OCI-LY7 (cell line): ENCODE measurements around the gene ANTXR1. TPM values are rescaled to one million over a fixed set of nuclear protein-coding genes. Genes with fewer than 3 reads are reported as not detected.

Experiments used
- BruUV-seq: library from RNA; stranded (reverse); fragments of 400-500 nt; replicated peaks from 2 replicates; lab custom pipeline; 2021; lab: Mats Ljungman, UMichigan
- CTCF ChIA-PET: fragments of 300-600 bp; sonication (Branson Sonifier 250); formaldehyde crosslinking; loops from one replicate; lab custom pipeline; 2022; ENCODE audit warnings: antibody characterized with exemption; ENCODE audit not compliant: unreplicated experiment; lab: Charles Lee
- POLR2A ChIA-PET: fragments of 300-600 bp; sonication (Branson Sonifier 250); formaldehyde crosslinking; loops from one replicate; lab custom pipeline; 2022; ENCODE audit warnings: antibody characterized with exemption; lab: Charles Lee
- DNase-seq: peaks from one replicate; pipeline ENCODE4 v3.0.0-alpha.2; 2015; ENCODE audit warnings: low spot score
- H2AFZ ChIP-seq: fragments of 200-600 bp; sonication (generic), shearing (Covaris generic); 2 replicates; pipeline ENCODE4 v1.6.1; 2014; ENCODE audit warnings: mild to moderate bottlenecking, antibody characterized with exemption, low read length, moderate library complexity
- H3K27ac ChIP-seq: fragments of 200-600 bp; sonication (generic); 2 replicates; pipeline ENCODE4 v1.5.1; 2014; ENCODE audit warnings: mixed run types, low read depth, mild to moderate bottlenecking, moderate library complexity, low read length, inconsistent platforms; ENCODE audit not compliant: poor library complexity, severe bottlenecking
- H3K36me3 ChIP-seq: fragments of 200-600 bp; sonication (generic); 2 replicates; pipeline ENCODE4 v1.6.1; 2014; ENCODE audit warnings: mild to moderate bottlenecking, antibody characterized with exemption, low read length, moderate library complexity, mixed read lengths; ENCODE audit not compliant: insufficient read depth
- H3K4me1 ChIP-seq: fragments of 200-600 bp; sonication (generic); 2 replicates; pipeline ENCODE4 v1.5.1; 2014; ENCODE audit warnings: mild to moderate bottlenecking, low read length; ENCODE audit not compliant: insufficient read depth, poor library complexity, severe bottlenecking
- H3K4me2 ChIP-seq: fragments of 200-600 bp; sonication (generic); 2 replicates; pipeline ENCODE4 v1.6.1; 2014; ENCODE audit warnings: mild to moderate bottlenecking, low read length
- H3K4me3 ChIP-seq: fragments of 200-600 bp; sonication (generic); 2 replicates; pipeline ENCODE4 v1.5.1; 2014; ENCODE audit warnings: mild to moderate bottlenecking, low read depth, low read length; ENCODE audit not compliant: poor library complexity, severe bottlenecking
- H3K79me2 ChIP-seq: fragments of 200-600 bp; sonication (generic); 2 replicates; pipeline ENCODE4 v1.6.1; 2016; ENCODE audit warnings: low read depth, mild to moderate bottlenecking, low read length, moderate library complexity, mixed read lengths; ENCODE audit not compliant: insufficient read depth
- H3K9me2 ChIP-seq: fragments of 200-600 bp; sonication (generic); 2 replicates; pipeline ENCODE4 v1.6.1; 2016; ENCODE audit warnings: mild to moderate bottlenecking, low read length, mixed read lengths; ENCODE audit not compliant: insufficient read depth
- H3K9me3 ChIP-seq: fragments of 200-600 bp; sonication (generic); 2 replicates; pipeline ENCODE4 v1.6.1; 2014; ENCODE audit warnings: mild to moderate bottlenecking, mixed run types, low read length, mixed read lengths
- H4K20me1 ChIP-seq: fragments of 200-600 bp; sonication (generic); 2 replicates; pipeline ENCODE4 v1.6.1; 2014; ENCODE audit warnings: mild to moderate bottlenecking, antibody characterized with exemption, low read length, moderate library complexity, mixed read lengths; ENCODE audit not compliant: insufficient read depth
- CTCF ChIP-seq: fragments of 200-600 bp; sonication (generic); conservative IDR thresholded peaks from 2 replicates; pipeline ENCODE4 v1.5.1; 2014; ENCODE audit warnings: mild to moderate bottlenecking, antibody characterized with exemption, low read length, moderate library complexity, mixed read lengths
- EZH2phosphoT487 ChIP-seq: fragments of 200-600 bp; sonication (generic); IDR thresholded peaks from 2 replicates; pipeline ENCODE4 v1.6.1; 2018; ENCODE audit warnings: low read depth, borderline replicate concordance, mild to moderate bottlenecking, mixed run types, antibody characterized with exemption, low read length, moderate library complexity, mixed read lengths
- intact Hi-C: fragments of 100-400 bp; cut with micrococcal nuclease; formaldehyde crosslinking; loops from one replicate; pipeline ENCODE4 v1.10.0; 2022; ENCODE audit not compliant: unreplicated experiment
- total RNA-seq, 2 experiments: library from RNA; depleted of rRNA in 1 of 2; stranded (reverse); fragments of >200 nt in 1 of 2; shearing (Covaris generic) in 1 of 2; gene quantifications; 2 replicates each; pipeline ENCODE4 v1.2.3, GENCODE V29; 2014 to 2022

Gene ANTXR1
- total RNA-seq, 2 experiments from 2014 or later = not detected

- Histone ChIP-seq H3K4me1 (no peaks in the 10 kb centered on the region), H3K27ac (no peak overlapping the region), H3K4me2 (no peak overlapping the region), H3K79me2 (no peaks in the 10 kb centered on the region), H3K9me2 (no peaks in the 10 kb centered on the region), H3K4me3 (no peak overlapping the region), H3K9me3 (0 out of 2 replicates have a peak, but pooled peaks cover 6% of the 10 kb centered on the region), H2AFZ (no peak overlapping the region), H4K20me1 (no peaks in the 10 kb centered on the region), H3K36me3 (no peaks in the 10 kb centered on the region)
- ChIA-PET POLR2A (no interaction called here), CTCF (interaction anchor here (0.6 kb wide), 1 partner anchor 45 kb away, joined by 4 read pairs; no protein-coding TSS in a partner anchor)
- no TSS peak for BruUV-seq
- intact Hi-C loops = no loop called here
- TF ChIP-seq CTCF (no peak), EZH2phosphoT487 (no peak)
- no peak for DNase-seq
These were observed 247.7 kb downstream of the ANTXR1 start for GRCh38 chr2:69260666-69261065.

- intact Hi-C loops = no loop called here
- Histone ChIP-seq H3K4me3 (no peak overlapping the region), H2AFZ (no peak overlapping the region), H4K20me1 (no peaks in the 10 kb centered on the region), H3K4me2 (no peak overlapping the region), H3K4me1 (no peaks in the 10 kb centered on the region), H3K79me2 (no peaks in the 10 kb centered on the region), H3K9me2 (no peaks in the 10 kb centered on the region), H3K27ac (no peak overlapping the region), H3K36me3 (no peaks in the 10 kb centered on the region), H3K9me3 (no peaks in the 10 kb centered on the region)
- CTCF ChIA-PET = no interaction called here
- POLR2A ChIA-PET = no interaction called here
- TF ChIP-seq CTCF = no peak
- TF ChIP-seq EZH2phosphoT487 = no peak
- DNase-seq = no peak
- no TSS peak for BruUV-seq
These were observed 256.4 kb downstream of the ANTXR1 start for GRCh38 chr2:69269330-69269729.

DNA sequence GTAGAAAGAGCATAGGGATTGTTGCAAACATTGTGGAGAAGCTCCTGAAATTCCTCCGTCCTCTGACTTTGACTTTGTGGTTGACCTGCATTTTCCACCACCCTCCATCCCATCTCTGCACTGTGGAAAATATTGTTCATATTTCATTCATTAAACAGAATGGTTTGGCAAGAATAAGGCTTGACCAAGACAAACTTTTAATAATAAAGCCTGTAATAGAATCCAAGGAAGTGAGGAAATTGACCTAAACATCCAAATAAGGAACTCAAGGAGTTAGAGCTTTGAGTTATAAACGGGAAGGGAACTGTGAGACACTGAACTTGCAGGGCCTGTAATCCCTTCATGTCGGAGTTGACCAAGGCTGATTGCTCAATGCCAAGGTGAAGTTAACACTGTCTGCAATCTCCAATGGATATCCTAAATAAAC, 258.9 kb downstream of the ANTXR1 start:
- no peaks in the 10 kb centered on the region for H3K79me2 ChIP-seq
- TF ChIP-seq CTCF (no peak), EZH2phosphoT487 (no peak)
- CTCF ChIA-PET = no interaction called here
- no peak for DNase-seq
- no peaks in the 10 kb centered on the region for H3K4me1 ChIP-seq
- POLR2A ChIA-PET = no interaction called here
- H4K20me1 ChIP-seq = no peaks in the 10 kb centered on the region
- H3K36me3 ChIP-seq = no peaks in the 10 kb centered on the region
- no peaks in the 10 kb centered on the region for H3K9me2 ChIP-seq
- H3K4me3 ChIP-seq = no peak overlapping the region
- no TSS peak for BruUV-seq
- H2AFZ ChIP-seq = no peak overlapping the region
- no peaks in the 10 kb centered on the region for H3K9me3 ChIP-seq
- no peak overlapping the region for H3K4me2 ChIP-seq
- no peak overlapping the region for H3K27ac ChIP-seq
- intact Hi-C loops = no loop called here
